DOHH2 (cell line): ENCODE data around the gene SMOC2.

Experiments used
- CTCF ChIP-seq: fragments of 200-600 bp; sonication (generic); IDR thresholded peaks from one replicate; pipeline ENCODE4 v1.5.1; 2014; ENCODE audit warnings: antibody characterized with exemption, mild to moderate bottlenecking, low read depth, low read length; ENCODE audit not compliant: poor library complexity, severe bottlenecking
- EZH2phosphoT487 ChIP-seq: fragments of 200-600 bp; sonication (generic); IDR thresholded peaks from 2 replicates; pipeline ENCODE4 v1.6.1; 2017; ENCODE audit warnings: borderline replicate concordance, mild to moderate bottlenecking, antibody characterized with exemption, low read length, moderate library complexity, mixed read lengths

DNA sequence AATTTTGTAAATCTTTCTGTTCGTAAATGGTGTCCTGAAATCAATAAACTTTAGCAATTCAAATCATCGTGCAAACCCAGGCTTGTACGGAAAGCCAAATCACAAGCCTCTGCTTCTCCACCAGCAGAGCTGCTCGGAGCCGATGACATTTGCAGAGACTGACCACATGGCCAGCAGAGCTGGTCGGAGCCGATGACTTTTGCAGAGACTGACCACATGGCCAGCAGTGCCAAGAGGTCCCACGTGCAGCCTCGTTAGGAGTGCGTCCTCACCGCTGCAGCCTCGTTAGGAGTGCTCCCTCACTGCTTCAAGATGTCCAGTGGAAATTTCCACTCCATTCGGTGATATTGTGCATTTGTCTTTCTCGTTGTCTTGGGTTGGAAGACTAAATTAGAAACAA lies 28.5 kb downstream of the SMOC2 start:
- TF ChIP-seq CTCF (no peak), EZH2phosphoT487 (no peak)
